ENCODE results near the gene PLA2G6. TPM values are rescaled to one million over a fixed set of nuclear protein-coding genes. Genes with fewer than 3 reads are reported as not detected.

Gene PLA2G6
- total and polyA plus RNA-seq, 9 of the 15 experiments (the other 6 are each of a cell fraction or from before 2014, with no cell fraction given) = 0.11 to 12.2 (median 9.7) TPM

- TF ChIP-seq CTCF (IDR thresholded peaks at IDR 0.05 in 2 of 3, conservative IDR thresholded peaks at IDR 0.05 in 1 of 3; ENCODE audit: insufficient read depth in 2 of 3, low read depth in 1 of 3, low read length in 3 of 3) (no peak), E2F3 (CRISPR knock-in tag; IDR thresholded peaks at IDR 0.05) (no peak), HNRNPH1 (optimal IDR thresholded peaks at IDR 0.05; ENCODE audit: low read depth, low read length) (no peak), RBBP5 (IDR thresholded peaks at IDR 0.05; ENCODE audit: borderline replicate concordance, insufficient read depth, low read length, poor library complexity, severe bottlenecking) (peak; percentile 65), ZMIZ1 (IDR thresholded peaks at IDR 0.05; ENCODE audit: low read depth in 2 of 2, low read length in 2 of 2) (no peak), SNRNP70 (optimal IDR thresholded peaks at IDR 0.05; ENCODE audit: low read depth, low read length) (no peak), TOE1 (IDR thresholded peaks at IDR 0.05; ENCODE audit: borderline replicate concordance) (0 out of 2 replicates have a peak, but pooled peaks have one; percentile 33), TOE1 (CRISPR knock-in tag; IDR thresholded peaks at IDR 0.05; ENCODE audit: borderline replicate concordance, low read depth) (no peak), SRF (CRISPR knock-in tag; IDR thresholded peaks at IDR 0.05) (no peak), PML (IDR thresholded peaks at IDR 0.05; ENCODE audit: low read length) (no peak), TCF7L2 (IDR thresholded peaks at IDR 0.05; ENCODE audit: low read depth, low read length) (no peak), ZBTB8A (IDR thresholded peaks at IDR 0.05; ENCODE audit: partially characterized antibody) (no peak), NR2F6 (CRISPR knock-in tag; IDR thresholded peaks at IDR 0.05) (no peak), ZNF253 (CRISPR knock-in tag; conservative IDR thresholded peaks at IDR 0.05) (no peak), KDM2B (CRISPR knock-in tag; IDR thresholded peaks at IDR 0.05) (peak; percentile 35; the same call in 1 of the 2 replicates), SAP30 (IDR thresholded peaks at IDR 0.05; ENCODE audit: borderline replicate concordance, insufficient read depth, low read depth, low read length, poor library complexity, severe bottlenecking) (peak; percentile 38), PTRF (tag; IDR thresholded peaks at IDR 0.05) (no peak), L3MBTL2 (IDR thresholded peaks at IDR 0.05) (0 out of 2 replicates have a peak, but pooled peaks have one; percentile 42), MCM7 (IDR thresholded peaks at IDR 0.05) (no peak), JUN (IDR thresholded peaks at IDR 0.05; ENCODE audit: borderline replicate concordance, low read depth, low read length) (no peak), JUN (CRISPR knock-in tag; IDR thresholded peaks at IDR 0.05; ENCODE audit: borderline replicate concordance) (no peak)
- TF ChIP-seq, protein P1, sequence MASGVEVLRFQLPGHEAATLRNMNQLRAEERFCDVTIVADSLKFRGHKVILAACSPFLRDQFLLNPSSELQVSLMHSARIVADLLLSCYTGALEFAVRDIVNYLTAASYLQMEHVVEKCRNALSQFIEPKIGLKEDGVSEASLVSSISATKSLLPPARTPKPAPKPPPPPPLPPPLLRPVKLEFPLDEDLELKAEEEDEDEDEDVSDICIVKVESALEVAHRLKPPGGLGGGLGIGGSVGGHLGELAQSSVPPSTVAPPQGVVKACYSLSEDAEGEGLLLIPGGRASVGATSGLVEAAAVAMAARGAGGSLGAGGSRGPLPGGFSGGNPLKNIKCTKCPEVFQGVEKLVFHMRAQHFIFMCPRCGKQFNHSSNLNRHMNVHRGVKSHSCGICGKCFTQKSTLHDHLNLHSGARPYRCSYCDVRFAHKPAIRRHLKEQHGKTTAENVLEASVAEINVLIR (CRISPR knock-in tag; IDR thresholded peaks at IDR 0.05) = no peak
Observed at GRCh38 chr22:38202437-38203089, 20.9 kb upstream of the PLA2G6 start (continued).

Measured in K562 (cell line).